OCI-LY7 (cell line): ENCODE results near the gene MTHFD1. TPM values are rescaled to one million over a fixed set of nuclear protein-coding genes. Genes with fewer than 3 reads are reported as not detected.

ENCODE experiments used
- Bru-seq: library from RNA; stranded (reverse); fragments of 400-500 nt; gene quantifications from one replicate; lab custom pipeline; 2021; lab: Mats Ljungman, UMichigan
- BruChase-seq, 2 experiments: library from RNA; stranded (reverse); fragments of 400-500 nt; gene quantifications; one replicate each; lab custom pipeline; 2021; lab: Mats Ljungman, UMichigan
- BruUV-seq: library from RNA; stranded (reverse); fragments of 400-500 nt; replicated peaks from 2 replicates; lab custom pipeline; 2021; lab: Mats Ljungman, UMichigan
- CTCF ChIA-PET: fragments of 300-600 bp; sonication (Branson Sonifier 250); formaldehyde crosslinking; loops from one replicate; lab custom pipeline; 2022; ENCODE audit warnings: antibody characterized with exemption; ENCODE audit not compliant: unreplicated experiment; lab: Charles Lee
- POLR2A ChIA-PET: fragments of 300-600 bp; sonication (Branson Sonifier 250); formaldehyde crosslinking; loops from one replicate; lab custom pipeline; 2022; ENCODE audit warnings: antibody characterized with exemption; lab: Charles Lee
- DNase-seq: peaks from one replicate; pipeline ENCODE4 v3.0.0-alpha.2; 2015; ENCODE audit warnings: low spot score
- H2AFZ ChIP-seq: fragments of 200-600 bp; sonication (generic), shearing (Covaris generic); 2 replicates; pipeline ENCODE4 v1.6.1; 2014; ENCODE audit warnings: mild to moderate bottlenecking, antibody characterized with exemption, low read length, moderate library complexity
- H3K27ac ChIP-seq: fragments of 200-600 bp; sonication (generic); 2 replicates; pipeline ENCODE4 v1.5.1; 2014; ENCODE audit warnings: mixed run types, low read depth, mild to moderate bottlenecking, moderate library complexity, low read length, inconsistent platforms; ENCODE audit not compliant: poor library complexity, severe bottlenecking
- H3K36me3 ChIP-seq: fragments of 200-600 bp; sonication (generic); 2 replicates; pipeline ENCODE4 v1.6.1; 2014; ENCODE audit warnings: mild to moderate bottlenecking, antibody characterized with exemption, low read length, moderate library complexity, mixed read lengths; ENCODE audit not compliant: insufficient read depth
- H3K4me1 ChIP-seq: fragments of 200-600 bp; sonication (generic); 2 replicates; pipeline ENCODE4 v1.5.1; 2014; ENCODE audit warnings: mild to moderate bottlenecking, low read length; ENCODE audit not compliant: insufficient read depth, poor library complexity, severe bottlenecking
- H3K4me2 ChIP-seq: fragments of 200-600 bp; sonication (generic); 2 replicates; pipeline ENCODE4 v1.6.1; 2014; ENCODE audit warnings: mild to moderate bottlenecking, low read length
- H3K4me3 ChIP-seq: fragments of 200-600 bp; sonication (generic); 2 replicates; pipeline ENCODE4 v1.5.1; 2014; ENCODE audit warnings: mild to moderate bottlenecking, low read depth, low read length; ENCODE audit not compliant: poor library complexity, severe bottlenecking
- H3K79me2 ChIP-seq: fragments of 200-600 bp; sonication (generic); 2 replicates; pipeline ENCODE4 v1.6.1; 2016; ENCODE audit warnings: low read depth, mild to moderate bottlenecking, low read length, moderate library complexity, mixed read lengths; ENCODE audit not compliant: insufficient read depth
- H3K9me2 ChIP-seq: fragments of 200-600 bp; sonication (generic); 2 replicates; pipeline ENCODE4 v1.6.1; 2016; ENCODE audit warnings: mild to moderate bottlenecking, low read length, mixed read lengths; ENCODE audit not compliant: insufficient read depth
- H3K9me3 ChIP-seq: fragments of 200-600 bp; sonication (generic); 2 replicates; pipeline ENCODE4 v1.6.1; 2014; ENCODE audit warnings: mild to moderate bottlenecking, mixed run types, low read length, mixed read lengths
- H4K20me1 ChIP-seq: fragments of 200-600 bp; sonication (generic); 2 replicates; pipeline ENCODE4 v1.6.1; 2014; ENCODE audit warnings: mild to moderate bottlenecking, antibody characterized with exemption, low read length, moderate library complexity, mixed read lengths; ENCODE audit not compliant: insufficient read depth
- EZH2phosphoT487 ChIP-seq: fragments of 200-600 bp; sonication (generic); IDR thresholded peaks from 2 replicates; pipeline ENCODE4 v1.6.1; 2018; ENCODE audit warnings: low read depth, borderline replicate concordance, mild to moderate bottlenecking, mixed run types, antibody characterized with exemption, low read length, moderate library complexity, mixed read lengths
- intact Hi-C: fragments of 100-400 bp; cut with micrococcal nuclease; formaldehyde crosslinking; loops from one replicate; pipeline ENCODE4 v1.10.0; 2022; ENCODE audit not compliant: unreplicated experiment
- long read RNA-seq: library from polyadenylated mRNA; stranded (forward); transcript quantifications from one replicate; pipeline ENCODE4 v2.0.0, GENCODE V29; 2022
- total RNA-seq, 2 experiments: library from RNA; depleted of rRNA in 1 of 2; stranded (reverse); fragments of >200 nt in 1 of 2; shearing (Covaris generic) in 1 of 2; gene quantifications; 2 replicates each; pipeline ENCODE4 v1.2.3, GENCODE V29; 2014 to 2022
- TF ChIP-seq, protein P1 (sequence below): fragments of 200-600 bp; sonication (generic); conservative IDR thresholded peaks from 2 replicates; pipeline ENCODE4 v1.5.1; 2014; ENCODE audit warnings: mild to moderate bottlenecking, antibody characterized with exemption, low read length, moderate library complexity, mixed read lengths

MTHFD1 gene
- total RNA-seq (2014; rRNA removed; shearing (Covaris generic)) (73.7 and 100 TPM in 2 replicates), total RNA-seq (2022) (163 and 166 TPM in 2 replicates), Bru-seq, nascent RNA (percentile 79 among the genes with signal in this experiment), BruChase-seq, experiment 1, labeled RNA remaining after a 6-hour chase (percentile 86 among the genes with signal in this experiment), BruChase-seq, experiment 2, labeled RNA remaining after a 2-hour chase (percentile 78 among the genes with signal in this experiment)
- long read RNA-seq, full-length matches to known transcripts = 212 of 264 reads
- long read RNA-seq, partial matches to known transcripts = 28 of 264 reads
- long read RNA-seq, other reads (novel, unspliced or antisense) = 24 of 264 reads

DNA sequence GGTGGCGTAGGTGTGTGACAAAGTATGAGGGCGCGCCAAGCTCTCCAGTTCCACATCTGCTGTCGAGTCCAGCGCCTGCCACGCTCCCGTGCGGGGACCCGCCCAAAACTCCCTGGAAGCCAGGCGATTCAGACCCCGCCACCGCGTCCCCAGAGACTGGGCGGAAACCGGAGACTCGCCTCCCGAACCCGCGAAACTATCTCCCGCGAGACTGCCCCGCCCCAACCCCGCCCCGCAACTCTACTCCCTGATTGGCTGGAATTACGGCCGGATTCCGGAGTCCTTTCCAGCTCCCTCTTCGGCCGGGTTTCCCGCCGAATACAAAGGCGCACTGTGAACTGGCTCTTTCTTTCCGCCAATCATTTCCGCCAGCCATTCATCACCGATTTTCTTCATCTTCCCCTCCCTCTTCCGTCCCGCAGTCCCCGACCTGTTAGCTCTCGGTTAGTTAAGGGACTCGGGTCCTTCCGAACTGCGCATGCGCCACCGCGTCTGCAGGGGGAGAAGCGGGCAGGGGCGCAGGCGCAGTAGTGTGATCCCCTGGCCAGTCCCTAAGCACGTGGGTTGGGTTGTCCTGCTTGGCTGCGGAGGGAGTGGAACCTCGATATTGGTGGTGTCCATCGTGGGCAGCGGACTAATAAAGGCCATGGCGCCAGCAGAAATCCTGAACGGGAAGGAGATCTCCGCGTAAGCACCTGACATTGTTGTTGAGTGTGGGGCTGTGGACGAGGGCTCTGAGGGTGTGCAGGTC, at the start of gene MTHFD1:
TSS of gene MTHFD1 (plus strand) at position 572 of the 751 bp plus-strand sequence. CDS start at position 647, 75 bp downstream.
- H4K20me1 ChIP-seq = peaks cover 20% of the 10 kb centered on the region
- H3K36me3 ChIP-seq = peaks cover 33% of the 10 kb centered on the region
- H3K79me2 ChIP-seq = peaks cover 64% of the 10 kb centered on the region
- peaks cover 26% of the 10 kb centered on the region for H3K4me1 ChIP-seq
- peak within 1 kb of the TSS; percentile 78 for H3K27ac ChIP-seq
- BruUV-seq = no TSS peak
- peak within 1 kb of the TSS; percentile 85 for H3K4me3 ChIP-seq
- TF ChIP-seq, protein P1, sequence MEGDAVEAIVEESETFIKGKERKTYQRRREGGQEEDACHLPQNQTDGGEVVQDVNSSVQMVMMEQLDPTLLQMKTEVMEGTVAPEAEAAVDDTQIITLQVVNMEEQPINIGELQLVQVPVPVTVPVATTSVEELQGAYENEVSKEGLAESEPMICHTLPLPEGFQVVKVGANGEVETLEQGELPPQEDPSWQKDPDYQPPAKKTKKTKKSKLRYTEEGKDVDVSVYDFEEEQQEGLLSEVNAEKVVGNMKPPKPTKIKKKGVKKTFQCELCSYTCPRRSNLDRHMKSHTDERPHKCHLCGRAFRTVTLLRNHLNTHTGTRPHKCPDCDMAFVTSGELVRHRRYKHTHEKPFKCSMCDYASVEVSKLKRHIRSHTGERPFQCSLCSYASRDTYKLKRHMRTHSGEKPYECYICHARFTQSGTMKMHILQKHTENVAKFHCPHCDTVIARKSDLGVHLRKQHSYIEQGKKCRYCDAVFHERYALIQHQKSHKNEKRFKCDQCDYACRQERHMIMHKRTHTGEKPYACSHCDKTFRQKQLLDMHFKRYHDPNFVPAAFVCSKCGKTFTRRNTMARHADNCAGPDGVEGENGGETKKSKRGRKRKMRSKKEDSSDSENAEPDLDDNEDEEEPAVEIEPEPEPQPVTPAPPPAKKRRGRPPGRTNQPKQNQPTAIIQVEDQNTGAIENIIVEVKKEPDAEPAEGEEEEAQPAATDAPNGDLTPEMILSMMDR = no peak
- TF ChIP-seq EZH2phosphoT487 = no peak
- H3K9me3 ChIP-seq = no peaks in the 10 kb centered on the region
- ChIA-PET POLR2A (interaction anchor here (0.6 to 3.4 kb wide), 20 partner anchors 8 to 594 kb away, joined by 3 to 18 read pairs (median 4); no protein-coding TSS in a partner anchor), CTCF (interaction anchor here (0.6 to 1.5 kb wide), 4 partner anchors 10 to 357 kb away, joined by 3 read pairs; no protein-coding TSS in a partner anchor)
- peak; percentile 98 for DNase-seq
- intact Hi-C loops = loop anchor here (1.0 to 5.0 kb wide), 3 partner anchors 50 to 151 kb away; partner anchors contain the start of gene ZBTB25
- H3K4me2 ChIP-seq = peak within 1 kb of the TSS; percentile 82
- peak within 1 kb of the TSS; percentile 59; the same call in 1 of the 2 replicates for H2AFZ ChIP-seq
- no peaks in the 10 kb centered on the region for H3K9me2 ChIP-seq

DNA sequence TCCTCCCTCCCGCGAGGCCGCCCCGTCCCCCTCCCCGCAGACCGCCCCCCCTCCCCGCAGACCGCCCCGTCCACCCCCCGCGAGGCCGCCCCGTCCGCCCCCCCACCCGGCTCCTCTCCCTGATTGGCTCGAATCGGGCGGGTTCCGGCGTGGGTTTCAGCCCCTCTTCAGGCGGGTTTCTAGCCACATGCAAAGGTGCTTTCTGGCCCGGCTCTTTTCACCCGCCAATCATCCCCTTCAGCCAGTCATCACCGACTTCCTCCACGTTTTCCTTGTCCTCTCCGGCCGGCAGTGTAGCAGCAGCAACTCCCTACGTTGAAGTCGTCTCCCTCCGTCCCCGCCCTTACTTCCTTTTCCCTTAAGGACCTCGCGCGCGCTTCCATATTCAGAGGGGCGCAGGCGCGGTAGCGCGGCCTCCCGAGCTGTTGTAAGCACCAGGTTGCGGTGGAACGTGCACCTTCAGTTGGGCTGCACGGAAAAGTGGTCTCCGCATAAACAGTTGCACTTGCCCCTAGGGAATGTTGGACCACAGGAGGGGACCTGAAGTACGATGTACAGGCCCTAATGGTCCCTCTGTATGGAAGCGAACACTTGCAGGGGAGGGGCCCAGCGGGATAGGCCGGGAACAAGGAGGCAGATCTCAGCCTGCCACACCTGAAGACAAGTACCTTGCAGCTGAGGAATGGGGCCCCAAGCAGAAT, 49.4 kb upstream of the MTHFD1 start:
- H3K9me2 ChIP-seq = no peaks in the 10 kb centered on the region
- H3K4me3 ChIP-seq = peak overlapping the region; percentile 80
- ChIA-PET CTCF (no interaction called here), POLR2A (interaction anchor here (0.9 to 3.2 kb wide), 2 partner anchors 49 to 103 kb away, joined by 4 to 18 read pairs; partner anchors contain the start of gene MTHFD1)
- BruUV-seq = TSS peak; percentile 96
- H3K4me2 ChIP-seq = peak overlapping the region; percentile 89
- H3K27ac ChIP-seq = peak overlapping the region; percentile 76
- H4K20me1 ChIP-seq = no peaks in the 10 kb centered on the region
- H3K79me2 ChIP-seq = peaks cover 19% of the 10 kb centered on the region; the same call in 1 of the 2 replicates
- peaks cover 11% of the 10 kb centered on the region for H3K9me3 ChIP-seq
- no peak for TF ChIP-seq EZH2phosphoT487
- TF ChIP-seq, protein P1 = no peak
- DNase-seq = peak; percentile 98
- H3K4me1 ChIP-seq = peaks cover 21% of the 10 kb centered on the region
- H3K36me3 ChIP-seq = peaks cover 7% of the 10 kb centered on the region; the same call in 1 of the 2 replicates
- intact Hi-C loops = loop anchor here (1.0 to 2.0 kb wide), 3 partner anchors 49 to 166 kb away; partner anchors contain the start of genes AKAP5 and ZBTB1
- peak overlapping the region; percentile 79 for H2AFZ ChIP-seq
